HepG2 (cell line): ENCODE measurements around the gene GALNT17. TPM values are rescaled to one million over a fixed set of nuclear protein-coding genes. Genes with fewer than 3 reads are reported as not detected.

Experiments used
- ATAC-seq: fragments of 200-7000 bp; cut with Tn5 transposase; 3 replicates; pipeline ENCODE4 v1.9.1; 2020; ENCODE audit warnings: mild to moderate bottlenecking, moderate library complexity
- BruUV-seq: library from RNA; stranded (reverse); fragments of 400-500 nt; replicated peaks from 2 replicates; lab custom pipeline; 2021; lab: Mats Ljungman, UMichigan
- CTCF ChIA-PET: fragments of 300-600 bp; formaldehyde crosslinking; extraction: SDS; loops from one replicate; lab custom pipeline; 2021; ENCODE audit warnings: low total read pairs, inconsistent platforms, low intra/inter-chr PET ratio; lab: Yijun Ruan, JAX
- POLR2A ChIA-PET: fragments of 350-600 bp; sonication (Branson Sonifier 250); formaldehyde crosslinking; loops from one replicate; lab custom pipeline; 2020; ENCODE audit warnings: antibody characterized with exemption, inconsistent platforms; lab: Yijun Ruan, JAX
- DNase-seq: peaks from one replicate; pipeline ENCODE4 v3.0.0-alpha.2; 2015; ENCODE audit warnings: low spot score
- FAIRE-seq: peaks from 3 replicates; lab custom pipeline; 2011; peaks lifted over from hg19 to GRCh38; lab: Jason Lieb, UNC
- H2AFZ ChIP-seq: one replicate; pipeline ENCODE4 v1.6.1; 2011; ENCODE audit warnings: low read length, inconsistent platforms
- H3K27ac ChIP-seq: fragments of 300-600 bp; 3 replicates; pipeline ENCODE4 v1.8.0; 2011; ENCODE audit warnings: mixed run types, mild to moderate bottlenecking, mixed read lengths, low read length, inconsistent platforms; ENCODE audit not compliant: insufficient read depth; ENCODE audit errors: extremely low read length
- H3K27me3 ChIP-seq, 2 experiments: fragments of 200-600 bp in 1 of 2; 2 replicates in 1 of 2; 3 replicates in 1 of 2; pipeline versions ENCODE4 v1.6.0 to v1.8.0; 2011; ENCODE audit warnings: low read length in 2 of 2, mild to moderate bottlenecking in 2 of 2, moderate library complexity in 2 of 2, inconsistent platforms in 1 of 2; ENCODE audit not compliant: insufficient read depth in 2 of 2, control insufficient read depth in 1 of 2
- H3K36me3 ChIP-seq, 2 experiments: fragments of 200-600 bp in 1 of 2; replicated peaks in 1 of 2; 2 replicates in 1 of 2; 3 replicates in 1 of 2; pipeline versions ENCODE4 v1.5.1 to v1.8.0; 2011; ENCODE audit warnings: low read length in 2 of 2, inconsistent platforms in 1 of 2; ENCODE audit not compliant: insufficient read depth in 2 of 2, control insufficient read depth in 1 of 2
- H3K4me1 ChIP-seq: 2 replicates; pipeline ENCODE4 v1.5.1; 2012; ENCODE audit warnings: low read length, inconsistent platforms; ENCODE audit not compliant: insufficient read depth
- H3K4me2 ChIP-seq: 2 replicates; pipeline ENCODE4 v1.6.0; 2011; ENCODE audit warnings: low read depth, low read length, inconsistent platforms
- H3K4me3 ChIP-seq, 3 experiments: fragments of 200-600 bp in 1 of 3; sonication (generic), shearing (Covaris generic) in 1 of 3; replicated peaks in 1 of 3; 2 replicates each; pipeline ENCODE4 v1.5.1; 2011 to 2016; ENCODE audit warnings: low read length in 3 of 3, inconsistent platforms in 2 of 3, low read depth in 2 of 3, mild to moderate bottlenecking in 2 of 3, control low read depth in 1 of 3, mixed read lengths in 1 of 3; ENCODE audit not compliant: insufficient read depth in 1 of 3
- H3K79me2 ChIP-seq: one replicate; pipeline ENCODE4 v1.6.1; 2011; ENCODE audit warnings: low read length, inconsistent platforms; ENCODE audit not compliant: insufficient read depth
- H3K9ac ChIP-seq: 2 replicates; pipeline ENCODE4 v1.6.0; 2011; ENCODE audit warnings: mild to moderate bottlenecking, low read depth, low read length, inconsistent platforms; ENCODE audit not compliant: insufficient read depth
- H3K9me3 ChIP-seq: 2 replicates; pipeline ENCODE4 v1.5.1; 2012; ENCODE audit warnings: mild to moderate bottlenecking, low read length
- H4K20me1 ChIP-seq: 2 replicates; pipeline ENCODE4 v1.6.0; 2011; ENCODE audit warnings: inconsistent platforms, mild to moderate bottlenecking, low read length, moderate library complexity; ENCODE audit not compliant: insufficient read depth
- CEBPB ChIP-seq: IDR thresholded peaks from 2 replicates; pipeline ENCODE4 v1.6.1; 2011; ENCODE audit warnings: low read depth, low read length, improper control_type of control experiment, borderline replicate concordance
- NFYB ChIP-seq: sonication (generic); formaldehyde crosslinking; IDR thresholded peaks from 2 replicates; pipeline ENCODE4 v1.4.0; 2020; ENCODE audit warnings: missing genetic modification reagents
- YEATS4 ChIP-seq: sonication (generic); formaldehyde crosslinking; IDR thresholded peaks from 2 replicates; pipeline ENCODE4 v1.4.0; 2020; ENCODE audit warnings: missing genetic modification reagents, borderline replicate concordance
- ZNF790 ChIP-seq: sonication (generic); formaldehyde crosslinking; IDR thresholded peaks from 2 replicates; pipeline ENCODE4 v1.8.0; 2022; ENCODE audit warnings: missing genetic modification reagents, mild to moderate bottlenecking, borderline replicate concordance
- WGBS: methylation state at CpG from one replicate; pipeline ENCODE4 v1.1.6; 2017; ENCODE audit warnings: low lambda C conversion rate; 5-methylcytosine and 5-hydroxymethylcytosine counted together
- in situ Hi-C: cut with HindIII; loops from 2 replicates; pipeline ENCODE4 v1.10.0; 2017; ENCODE audit warnings: low pct_unique_long_range_greater_than_20kb; ENCODE audit not compliant: extremely low pct_ligation_motif_present
- intact Hi-C: fragments of 100-400 bp; cut with micrococcal nuclease; formaldehyde crosslinking; loops from one replicate; pipeline ENCODE4 v1.10.0; 2022; ENCODE audit not compliant: unreplicated experiment
- polyA plus RNA-seq, 8 experiments: library from polyadenylated mRNA; depleted of rRNA in 3 of 8; stranded (reverse) in 7 of 8; unstranded in 1 of 8; fragments of >200 nt; fragmentation: Illumina TruSeq in 4 of 8; extraction: Trizol in 4 of 8; gene quantifications; 2 replicates each; pipeline versions ENCODE4 v1.2.1 to v1.2.3, GENCODE V29; 2011 to 2016; ENCODE audit warnings: low read depth in 4 of 8, missing spikeins in 1 of 8, mixed read lengths in 1 of 8; ENCODE audit not compliant: insufficient read depth in 1 of 8
- total RNA-seq, 5 experiments: library from RNA; depleted of rRNA; stranded (reverse); fragments of >200 nt; fragmentation: Illumina TruSeq; extraction: Trizol; gene quantifications; 2 replicates each; pipeline ENCODE4 v1.2.3, GENCODE V29; 2016; ENCODE audit warnings: low read depth in 1 of 5
- TF ChIP-seq, protein P1 (sequence below): sonication (generic); formaldehyde crosslinking; IDR thresholded peaks from 2 replicates; pipeline ENCODE4 v1.5.0; 2020; ENCODE audit warnings: missing genetic modification reagents
- TF ChIP-seq, protein P2 (sequence below): IDR thresholded peaks from 2 replicates; pipeline ENCODE4 v1.6.1; 2012; ENCODE audit warnings: low read length, improper control_type of control experiment
- TF ChIP-seq, protein P3 (sequence below): conservative IDR thresholded peaks from 2 replicates; pipeline ENCODE4 v1.6.1; 2018; ENCODE audit warnings: missing genetic modification reagents

GALNT17 gene
- total and polyA plus RNA-seq, 2 of the 13 experiments (the other 11 are each of a cell fraction or from before 2014, with no cell fraction given): not detected

DNA sequence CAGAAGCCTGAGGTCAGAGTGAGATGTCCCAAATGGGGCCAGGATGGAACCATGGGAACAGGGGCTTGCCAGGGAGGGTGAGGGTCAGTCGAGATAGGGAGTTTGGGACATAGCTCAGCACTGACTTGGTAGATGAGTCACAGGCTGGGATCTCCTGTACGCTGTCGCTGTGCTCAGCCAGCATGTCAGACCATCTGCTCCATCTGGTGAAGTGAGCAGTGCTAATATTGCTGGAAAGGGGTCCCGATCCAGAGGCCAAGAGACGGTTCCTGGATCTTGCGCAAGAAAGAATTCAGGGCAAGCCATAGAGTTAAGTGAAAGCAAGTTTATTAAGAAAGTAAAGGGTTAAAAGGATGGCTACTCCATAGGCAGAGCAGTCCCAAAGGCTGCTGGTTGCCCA is 505.6 kb downstream of the GALNT17 start:
- intact Hi-C loops: no loop called here
- Histone ChIP-seq H3K27ac (no peak overlapping the region), H3K27me3 (no peaks in the 10 kb centered on the region; a peak in 1 of 5 replicates), H3K4me1 (peaks cover 12% of the 10 kb centered on the region), H2AFZ (no peak overlapping the region), H3K4me3 (no peak overlapping the region), H3K79me2 (no peaks in the 10 kb centered on the region), H3K9me3 (no peaks in the 10 kb centered on the region), H4K20me1 (no peaks in the 10 kb centered on the region), H3K36me3 (no peaks in the 10 kb centered on the region), H3K4me2 (no peak overlapping the region), H3K9ac (no peak overlapping the region)
- TF ChIP-seq, protein P1, sequence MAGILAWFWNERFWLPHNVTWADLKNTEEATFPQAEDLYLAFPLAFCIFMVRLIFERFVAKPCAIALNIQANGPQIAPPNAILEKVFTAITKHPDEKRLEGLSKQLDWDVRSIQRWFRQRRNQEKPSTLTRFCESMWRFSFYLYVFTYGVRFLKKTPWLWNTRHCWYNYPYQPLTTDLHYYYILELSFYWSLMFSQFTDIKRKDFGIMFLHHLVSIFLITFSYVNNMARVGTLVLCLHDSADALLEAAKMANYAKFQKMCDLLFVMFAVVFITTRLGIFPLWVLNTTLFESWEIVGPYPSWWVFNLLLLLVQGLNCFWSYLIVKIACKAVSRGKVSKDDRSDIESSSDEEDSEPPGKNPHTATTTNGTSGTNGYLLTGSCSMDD (CRISPR knock-in tag): no peak
- TF ChIP-seq NFYB (CRISPR knock-in tag) (no peak), ZNF790 (CRISPR knock-in tag) (no peak), YEATS4 (CRISPR knock-in tag) (no peak), CEBPB (peak; percentile 38; the same call in 1 of the 2 replicates)
- TF ChIP-seq, protein P2, sequence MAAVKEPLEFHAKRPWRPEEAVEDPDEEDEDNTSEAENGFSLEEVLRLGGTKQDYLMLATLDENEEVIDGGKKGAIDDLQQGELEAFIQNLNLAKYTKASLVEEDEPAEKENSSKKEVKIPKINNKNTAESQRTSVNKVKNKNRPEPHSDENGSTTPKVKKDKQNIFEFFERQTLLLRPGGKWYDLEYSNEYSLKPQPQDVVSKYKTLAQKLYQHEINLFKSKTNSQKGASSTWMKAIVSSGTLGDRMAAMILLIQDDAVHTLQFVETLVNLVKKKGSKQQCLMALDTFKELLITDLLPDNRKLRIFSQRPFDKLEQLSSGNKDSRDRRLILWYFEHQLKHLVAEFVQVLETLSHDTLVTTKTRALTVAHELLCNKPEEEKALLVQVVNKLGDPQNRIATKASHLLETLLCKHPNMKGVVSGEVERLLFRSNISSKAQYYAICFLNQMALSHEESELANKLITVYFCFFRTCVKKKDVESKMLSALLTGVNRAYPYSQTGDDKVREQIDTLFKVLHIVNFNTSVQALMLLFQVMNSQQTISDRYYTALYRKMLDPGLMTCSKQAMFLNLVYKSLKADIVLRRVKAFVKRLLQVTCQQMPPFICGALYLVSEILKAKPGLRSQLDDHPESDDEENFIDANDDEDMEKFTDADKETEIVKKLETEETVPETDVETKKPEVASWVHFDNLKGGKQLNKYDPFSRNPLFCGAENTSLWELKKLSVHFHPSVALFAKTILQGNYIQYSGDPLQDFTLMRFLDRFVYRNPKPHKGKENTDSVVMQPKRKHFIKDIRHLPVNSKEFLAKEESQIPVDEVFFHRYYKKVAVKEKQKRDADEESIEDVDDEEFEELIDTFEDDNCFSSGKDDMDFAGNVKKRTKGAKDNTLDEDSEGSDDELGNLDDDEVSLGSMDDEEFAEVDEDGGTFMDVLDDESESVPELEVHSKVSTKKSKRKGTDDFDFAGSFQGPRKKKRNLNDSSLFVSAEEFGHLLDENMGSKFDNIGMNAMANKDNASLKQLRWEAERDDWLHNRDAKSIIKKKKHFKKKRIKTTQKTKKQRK: no peak
- TF ChIP-seq, protein P3, sequence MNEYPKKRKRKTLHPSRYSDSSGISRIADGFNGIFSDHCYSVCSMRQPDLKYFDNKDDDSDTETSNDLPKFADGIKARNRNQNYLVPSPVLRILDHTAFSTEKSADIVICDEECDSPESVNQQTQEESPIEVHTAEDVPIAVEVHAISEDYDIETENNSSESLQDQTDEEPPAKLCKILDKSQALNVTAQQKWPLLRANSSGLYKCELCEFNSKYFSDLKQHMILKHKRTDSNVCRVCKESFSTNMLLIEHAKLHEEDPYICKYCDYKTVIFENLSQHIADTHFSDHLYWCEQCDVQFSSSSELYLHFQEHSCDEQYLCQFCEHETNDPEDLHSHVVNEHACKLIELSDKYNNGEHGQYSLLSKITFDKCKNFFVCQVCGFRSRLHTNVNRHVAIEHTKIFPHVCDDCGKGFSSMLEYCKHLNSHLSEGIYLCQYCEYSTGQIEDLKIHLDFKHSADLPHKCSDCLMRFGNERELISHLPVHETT: no peak
- BruUV-seq: no TSS peak
- WGBS: 25% methylated on average over 6 of the region's 6 CpGs
- in situ Hi-C loops: no loop called here
- ATAC-seq (no peak), FAIRE-seq (no peak), DNase-seq (no peak)
- ChIA-PET CTCF (no interaction called here), POLR2A (no interaction called here)
